Activated B cell treated with CpG ODN at 0.5 μM for 24 hours (primary cell): ENCODE results near the gene NOA1. TPM values are rescaled to one million over a fixed set of nuclear protein-coding genes. Genes with fewer than 3 reads are reported as not detected.

Experiments
- ATAC-seq: fragments of 200-7000 bp; cut with Tn5 transposase; one replicate; pipeline ENCODE4 v1.10.0; 2021; ENCODE audit warnings: low read depth, mild to moderate bottlenecking, moderate library complexity
- CTCF ChIA-PET: fragments of 350-600 bp; sonication (Branson Sonifier 250); formaldehyde crosslinking; loops from one replicate; lab custom pipeline; 2021; ENCODE audit warnings: antibody characterized with exemption; lab: Charles Lee
- POLR2A ChIA-PET: fragments of 350-600 bp; sonication (Branson Sonifier 250); formaldehyde crosslinking; loops from one replicate; lab custom pipeline; 2021; ENCODE audit warnings: antibody characterized with exemption; lab: Charles Lee
- DNase-seq: peaks from one replicate; pipeline ENCODE4 v3.0.0; 2022
- H3K27ac Mint-ChIP-seq: one replicate; pipeline ENCODE4 v1.8.0; 2020; ENCODE audit warnings: mixed read lengths
- H3K27me3 Mint-ChIP-seq: one replicate; pipeline ENCODE4 v1.8.0; 2021; ENCODE audit warnings: mixed read lengths
- H3K36me3 Mint-ChIP-seq: one replicate; pipeline ENCODE4 v1.8.0; 2021; ENCODE audit warnings: low read depth, mixed read lengths
- H3K4me1 Mint-ChIP-seq: one replicate; pipeline ENCODE4 v1.8.0; 2021; ENCODE audit warnings: mixed read lengths
- H3K4me3 Mint-ChIP-seq: one replicate; pipeline ENCODE4 v1.8.0; 2020; ENCODE audit warnings: mild to moderate bottlenecking, mixed read lengths
- H3K9me3 Mint-ChIP-seq: one replicate; pipeline ENCODE4 v1.8.0; 2020; ENCODE audit warnings: mixed read lengths
- intact Hi-C: fragments of 100-400 bp; cut with micrococcal nuclease; formaldehyde crosslinking; loops from one replicate; pipeline ENCODE4 v1.15.1; 2024
- total RNA-seq: library from RNA; stranded (reverse); gene quantifications from 2 replicates; pipeline ENCODE4 v1.2.3, GENCODE V29; 2022
- TF ChIP-seq, protein P1 (sequence below): fragments of 200-600 bp; IDR thresholded peaks from one replicate; pipeline ENCODE4 v1.8.0; 2022; ENCODE audit warnings: antibody characterized with exemption, mild to moderate bottlenecking

NOA1 gene
- 24.1 and 25.0 TPM in 2 replicates for total RNA-seq

DNA sequence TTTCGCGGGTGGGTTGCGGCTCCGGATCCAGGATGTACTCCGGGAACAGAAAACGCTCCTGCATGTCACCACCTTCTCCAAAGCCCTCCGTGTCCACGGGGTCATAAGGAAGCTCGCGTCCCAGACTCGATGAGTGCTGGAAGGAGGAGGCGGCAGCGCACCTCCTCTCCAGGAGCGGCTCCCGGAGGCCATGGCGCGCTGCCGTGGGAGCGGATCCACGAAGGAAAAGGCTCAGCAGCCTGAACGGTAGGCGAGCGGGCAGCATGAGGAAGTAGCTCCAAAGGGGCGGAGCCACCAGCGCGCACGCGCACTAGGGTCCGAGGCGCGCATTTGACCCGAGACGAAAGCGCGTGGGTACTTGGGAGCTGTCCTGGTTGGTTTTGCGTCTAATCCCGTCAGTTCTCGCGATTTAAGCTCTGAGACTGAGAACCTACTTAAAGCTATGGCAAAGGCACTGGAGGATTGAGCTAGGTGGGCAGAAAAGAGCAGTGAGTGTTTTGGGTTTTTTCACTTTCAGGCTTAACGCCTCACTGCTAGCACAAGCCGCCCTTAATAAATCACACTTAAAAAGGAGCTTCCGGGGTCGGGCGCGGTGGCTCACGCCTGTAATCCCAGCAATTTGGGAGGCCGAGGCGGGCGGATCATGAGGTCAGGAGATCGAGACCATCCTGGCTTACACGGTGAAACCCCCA, at the start of gene NOA1:
Gene NOA1 (minus strand): TSS at position 286 of the 692 bp plus-strand sequence. CDS start 21 bp downstream, at position 265.
- Mint-ChIP-seq H3K4me3 (peak within 1 kb of the TSS; percentile 99), H3K27ac (peak within 1 kb of the TSS; percentile 96), H3K9me3 (peaks cover 7% of the 10 kb centered on the region), H3K27me3 (no peaks in the 10 kb centered on the region), H3K36me3 (peaks cover 48% of the 10 kb centered on the region), H3K4me1 (peaks cover 70% of the 10 kb centered on the region)
- DNase-seq, result peak; percentile 98
- POLR2A ChIA-PET, result interaction anchor here (0.6 to 4.9 kb wide), 14 partner anchors 11 to 1582 kb away, joined by 3 to 127 read pairs (median 4); partner anchors contain the start of genes AASDH, EXOC1, PAICS and PPAT
- CTCF ChIA-PET, result interaction anchor here (1.3 to 2.5 kb wide), 3 partner anchors 11 to 70 kb away, joined by 4 to 17 read pairs (median 5); partner anchors contain the start of gene REST
- peak; percentile 86 for ATAC-seq
- TF ChIP-seq, protein P1, sequence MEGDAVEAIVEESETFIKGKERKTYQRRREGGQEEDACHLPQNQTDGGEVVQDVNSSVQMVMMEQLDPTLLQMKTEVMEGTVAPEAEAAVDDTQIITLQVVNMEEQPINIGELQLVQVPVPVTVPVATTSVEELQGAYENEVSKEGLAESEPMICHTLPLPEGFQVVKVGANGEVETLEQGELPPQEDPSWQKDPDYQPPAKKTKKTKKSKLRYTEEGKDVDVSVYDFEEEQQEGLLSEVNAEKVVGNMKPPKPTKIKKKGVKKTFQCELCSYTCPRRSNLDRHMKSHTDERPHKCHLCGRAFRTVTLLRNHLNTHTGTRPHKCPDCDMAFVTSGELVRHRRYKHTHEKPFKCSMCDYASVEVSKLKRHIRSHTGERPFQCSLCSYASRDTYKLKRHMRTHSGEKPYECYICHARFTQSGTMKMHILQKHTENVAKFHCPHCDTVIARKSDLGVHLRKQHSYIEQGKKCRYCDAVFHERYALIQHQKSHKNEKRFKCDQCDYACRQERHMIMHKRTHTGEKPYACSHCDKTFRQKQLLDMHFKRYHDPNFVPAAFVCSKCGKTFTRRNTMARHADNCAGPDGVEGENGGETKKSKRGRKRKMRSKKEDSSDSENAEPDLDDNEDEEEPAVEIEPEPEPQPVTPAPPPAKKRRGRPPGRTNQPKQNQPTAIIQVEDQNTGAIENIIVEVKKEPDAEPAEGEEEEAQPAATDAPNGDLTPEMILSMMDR, result no peak
- intact Hi-C loops, result loop anchor here (1.0 to 5.0 kb wide), 11 partner anchors 69 to 1582 kb away; partner anchors contain the start of genes AASDH, CEP135, CLOCK and EXOC1

DNA sequence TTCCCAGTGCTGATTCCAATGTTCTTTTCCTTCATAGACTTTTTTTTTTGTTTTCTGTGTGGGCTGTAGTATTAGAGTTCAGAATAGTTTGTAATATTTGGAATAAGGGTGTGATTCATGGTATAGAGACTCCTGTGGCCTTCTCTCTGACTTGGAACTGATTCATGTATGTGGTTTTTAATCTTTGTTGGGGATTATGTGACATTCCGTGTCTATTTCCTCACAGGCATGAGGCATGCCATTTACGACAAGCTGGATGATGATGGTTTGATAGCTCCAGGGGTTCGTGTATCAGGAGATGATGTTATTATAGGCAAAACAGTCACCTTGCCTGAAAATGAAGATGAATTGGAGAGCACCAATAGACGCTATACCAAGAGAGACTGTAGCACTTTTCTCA, 45.7 kb upstream of the NOA1 start:
- ChIA-PET POLR2A (no interaction called here), CTCF (no interaction called here)
- H3K4me1 Mint-ChIP-seq, result no peaks in the 10 kb centered on the region
- no peaks in the 10 kb centered on the region for H3K9me3 Mint-ChIP-seq
- no peaks in the 10 kb centered on the region for H3K27me3 Mint-ChIP-seq
- no peak for DNase-seq
- H3K4me3 Mint-ChIP-seq, result no peak overlapping the region
- intact Hi-C loops, result no loop called here
- TF ChIP-seq, protein P1, result no peak
- H3K27ac Mint-ChIP-seq, result no peak overlapping the region
- H3K36me3 Mint-ChIP-seq, result peaks cover 89% of the 10 kb centered on the region
- no peak for ATAC-seq

DNA sequence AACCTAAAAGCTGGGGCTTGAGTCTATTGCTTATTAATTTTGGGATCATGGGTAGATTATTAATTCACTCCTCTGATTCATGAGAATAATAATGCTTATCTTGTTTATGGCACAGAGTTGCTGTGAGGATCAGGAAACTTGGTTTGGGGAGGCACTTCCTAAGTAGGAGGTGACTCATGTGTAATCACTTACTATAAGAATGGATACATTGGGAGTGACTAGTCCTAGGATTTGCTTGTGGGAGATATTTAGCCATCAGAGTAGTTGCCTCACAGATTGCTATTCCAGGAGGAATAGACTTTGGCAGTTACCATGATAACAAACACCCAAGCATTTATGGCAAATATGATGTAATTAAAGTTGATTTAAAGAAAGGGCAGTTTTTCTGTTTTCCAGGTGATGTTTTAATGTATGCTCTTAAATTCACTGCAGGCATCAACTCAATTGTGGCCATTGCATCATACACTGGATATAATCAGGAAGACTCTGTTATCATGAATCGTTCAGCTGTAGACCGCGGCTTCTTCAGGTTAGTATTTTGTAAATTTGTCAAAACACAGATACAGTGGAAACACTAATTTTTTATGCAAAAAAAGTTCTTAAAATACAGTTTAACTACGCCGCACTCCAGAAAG, 43.2 kb upstream of the NOA1 start:
- intact Hi-C loops, result no loop called here
- TF ChIP-seq, protein P1, result no peak
- Mint-ChIP-seq H3K4me1 (no peaks in the 10 kb centered on the region), H3K4me3 (no peak overlapping the region), H3K27ac (no peak overlapping the region), H3K27me3 (no peaks in the 10 kb centered on the region), H3K9me3 (no peaks in the 10 kb centered on the region), H3K36me3 (peaks cover 93% of the 10 kb centered on the region)
- POLR2A ChIA-PET, result no interaction called here
- no peak for DNase-seq
- CTCF ChIA-PET, result no interaction called here
- ATAC-seq, result no peak

DNA sequence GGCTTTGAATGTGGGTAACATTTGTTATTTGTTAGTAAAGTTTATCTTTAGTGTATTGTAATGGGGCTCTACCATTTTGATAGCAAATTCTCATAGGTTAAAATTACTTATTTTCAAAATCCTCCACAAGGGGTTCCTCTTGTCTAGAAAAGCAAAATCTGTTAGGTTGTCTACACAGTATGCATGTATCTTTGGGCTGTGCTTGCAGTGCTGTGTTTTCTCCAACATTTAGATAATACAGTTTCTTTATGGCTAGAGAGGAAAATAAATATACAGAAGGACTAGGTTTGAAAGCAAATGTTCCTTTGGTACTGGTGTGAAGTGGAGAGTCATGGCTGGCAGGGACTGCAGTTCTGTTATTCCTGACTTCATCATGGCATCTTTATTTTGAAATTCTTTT, 41.6 kb upstream of the NOA1 start:
- no peak overlapping the region for H3K4me3 Mint-ChIP-seq
- ATAC-seq (no peak), DNase-seq (no peak)
- intact Hi-C loops, result no loop called here
- H3K4me1 Mint-ChIP-seq, result no peaks in the 10 kb centered on the region
- no peaks in the 10 kb centered on the region for H3K9me3 Mint-ChIP-seq
- POLR2A ChIA-PET, result no interaction called here
- TF ChIP-seq, protein P1, result no peak
- no peaks in the 10 kb centered on the region for H3K27me3 Mint-ChIP-seq
- peaks cover 90% of the 10 kb centered on the region for H3K36me3 Mint-ChIP-seq
- CTCF ChIA-PET, result no interaction called here
- no peak overlapping the region for H3K27ac Mint-ChIP-seq

DNA sequence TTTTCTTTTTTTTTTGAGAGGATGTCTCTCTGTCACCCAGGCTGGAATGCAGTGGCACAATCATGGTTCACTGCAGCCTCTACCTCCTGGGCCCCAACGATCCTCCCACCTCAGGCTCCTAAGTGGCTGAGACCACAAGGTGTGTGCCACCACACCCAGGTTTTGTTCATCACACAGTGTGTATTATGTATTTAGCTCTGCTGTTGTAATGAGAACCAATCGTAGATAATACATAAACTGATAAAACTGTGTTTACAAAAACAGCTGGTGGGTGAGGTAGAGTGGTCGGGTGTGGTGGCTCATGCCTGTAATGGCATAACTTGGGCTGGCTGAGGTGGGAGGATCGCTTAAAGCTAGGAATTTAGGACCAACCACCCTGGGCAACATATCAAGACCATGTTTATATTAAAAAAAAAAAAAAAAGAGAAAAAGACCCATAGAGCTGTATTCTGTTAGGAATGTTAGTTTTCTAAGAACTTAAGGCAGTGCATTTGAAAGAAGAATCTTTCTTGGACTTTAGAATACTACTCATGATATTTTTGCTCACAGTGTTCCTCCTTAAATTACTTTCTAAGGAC, 36.2 kb upstream of the NOA1 start:
- Mint-ChIP-seq H3K27ac (no peak overlapping the region), H3K4me3 (no peak overlapping the region), H3K9me3 (no peaks in the 10 kb centered on the region), H3K27me3 (no peaks in the 10 kb centered on the region), H3K36me3 (peaks cover 80% of the 10 kb centered on the region), H3K4me1 (no peaks in the 10 kb centered on the region)
- TF ChIP-seq, protein P1, result no peak
- CTCF ChIA-PET, result no interaction called here
- intact Hi-C loops, result no loop called here
- DNase-seq, result no peak
- ATAC-seq, result no peak
- POLR2A ChIA-PET, result no interaction called here
